IgD-negative memory B cell (primary cell): ENCODE results near the gene PGLYRP2. TPM values are rescaled to one million over a fixed set of nuclear protein-coding genes. Genes with fewer than 3 reads are reported as not detected.

Source experiments
- H3K27ac Mint-ChIP-seq, 3 donors: one replicate each; pipeline ENCODE4 v1.8.0; 2020 to 2022; ENCODE audit warnings: mild to moderate bottlenecking in 3 of 3, mixed read lengths in 3 of 3, moderate library complexity in 1 of 3
- H3K27me3 Mint-ChIP-seq: one replicate; pipeline ENCODE4 v1.8.0; 2021; ENCODE audit warnings: mixed read lengths
- H3K36me3 Mint-ChIP-seq: one replicate; pipeline ENCODE4 v1.8.0; 2020; ENCODE audit warnings: mild to moderate bottlenecking, mixed read lengths
- H3K4me1 Mint-ChIP-seq, 3 donors: one replicate each; pipeline ENCODE4 v1.8.0; 2020 to 2022; ENCODE audit warnings: mixed read lengths in 3 of 3, mild to moderate bottlenecking in 1 of 3
- H3K4me3 Mint-ChIP-seq, 4 donors: one replicate each; pipeline ENCODE4 v1.8.0; 2020 to 2022; ENCODE audit warnings: mild to moderate bottlenecking in 4 of 4, mixed read lengths in 4 of 4, moderate library complexity in 3 of 4
- H3K9me3 Mint-ChIP-seq, 3 donors: one replicate each; pipeline ENCODE4 v1.8.0; 2020 to 2021; ENCODE audit warnings: mixed read lengths in 3 of 3, mild to moderate bottlenecking in 1 of 3
- polyA plus RNA-seq: library from polyadenylated mRNA; unstranded; fragments of 300-500 nt; fragmentation: Illumina TruSeq; gene quantifications from one replicate; pipeline ENCODE4 v1.2.3, GENCODE V29; 2021

PGLYRP2 gene
- polyA plus RNA-seq, 1 donor from 2014 or later = not detected

GRCh38 chr19:15468675-15469512 lies 10.4 kb downstream of the PGLYRP2 start:
- Mint-ChIP-seq H3K27me3 (peaks cover 23% of the 10 kb centered on the region), H3K4me1 (peaks cover 28 to 39% (median 28%) of the 10 kb centered on the region in 3 donors), H3K27ac (peak overlapping the region in 1 of 3 donors; percentile 16), H3K36me3 (peaks cover 3% of the 10 kb centered on the region), H3K4me3 (peak overlapping the region; percentile 24 to 90 (median 84)), H3K9me3 (no peaks in the 10 kb centered on the region)

GRCh38 chr19:15467734-15468214 lies 11.5 kb downstream of the PGLYRP2 start:
- Mint-ChIP-seq H3K27me3 (peaks cover 23% of the 10 kb centered on the region), H3K9me3 (no peaks in the 10 kb centered on the region), H3K4me3 (peak overlapping the region in 1 of 4 donors; percentile 45), H3K36me3 (peaks cover 3% of the 10 kb centered on the region), H3K27ac (peak overlapping the region in 1 of 3 donors; percentile 18), H3K4me1 (peaks cover 27 to 39% (median 35%) of the 10 kb centered on the region in 3 donors)

DNA sequence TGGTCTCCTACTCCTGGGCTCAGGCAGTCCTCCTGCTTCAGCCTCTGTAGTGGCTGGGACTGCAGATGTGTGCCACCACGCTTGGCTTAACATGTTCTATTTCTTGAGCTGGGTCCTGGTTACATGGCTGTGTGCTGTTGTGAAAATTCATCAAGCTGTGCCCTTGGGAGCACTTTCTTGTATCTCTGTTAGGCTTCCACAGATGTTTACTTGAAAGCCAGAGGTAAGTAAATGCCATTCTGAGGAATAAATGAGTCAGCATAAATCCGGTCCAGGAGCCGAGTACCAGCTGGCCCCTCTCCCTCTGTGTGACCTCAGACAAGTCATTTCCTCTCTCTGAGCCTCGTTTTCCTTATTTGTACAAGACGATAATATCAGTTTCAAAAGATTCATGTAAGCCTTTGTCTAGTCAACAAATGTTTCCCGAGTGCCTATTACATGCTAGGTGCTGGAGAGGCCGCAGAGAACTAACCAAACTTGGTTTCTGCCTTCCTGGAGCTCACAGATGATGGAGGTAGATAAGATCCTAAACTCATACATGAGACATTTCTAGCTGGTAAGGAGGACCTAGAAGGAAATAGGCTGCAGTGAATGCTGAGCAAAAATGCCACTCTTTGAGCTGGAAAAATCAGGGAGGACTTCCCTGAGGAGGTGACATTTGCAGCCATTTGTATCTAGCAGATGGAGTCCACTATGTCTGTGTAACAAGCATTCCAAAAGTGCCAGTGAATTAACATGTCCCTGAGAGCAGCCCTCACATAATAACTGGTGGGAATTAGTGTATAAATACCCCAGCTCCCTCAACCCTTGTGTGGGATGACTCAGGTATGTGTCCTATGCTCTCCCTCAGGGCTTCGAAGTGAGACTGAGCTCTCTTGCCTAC lies 12.2 kb downstream of the PGLYRP2 start:
- peaks cover 23% of the 10 kb centered on the region for H3K27me3 Mint-ChIP-seq
- H3K4me1 Mint-ChIP-seq = peaks cover 30 to 43% (median 35%) of the 10 kb centered on the region in 3 donors
- no peaks in the 10 kb centered on the region for H3K9me3 Mint-ChIP-seq
- peak overlapping the region in 3 of 4 donors; percentile 34 to 69 (median 68) for H3K4me3 Mint-ChIP-seq
- peaks cover 3% of the 10 kb centered on the region for H3K36me3 Mint-ChIP-seq
- H3K27ac Mint-ChIP-seq = peak overlapping the region; percentile 7 to 18 (median 13)

DNA sequence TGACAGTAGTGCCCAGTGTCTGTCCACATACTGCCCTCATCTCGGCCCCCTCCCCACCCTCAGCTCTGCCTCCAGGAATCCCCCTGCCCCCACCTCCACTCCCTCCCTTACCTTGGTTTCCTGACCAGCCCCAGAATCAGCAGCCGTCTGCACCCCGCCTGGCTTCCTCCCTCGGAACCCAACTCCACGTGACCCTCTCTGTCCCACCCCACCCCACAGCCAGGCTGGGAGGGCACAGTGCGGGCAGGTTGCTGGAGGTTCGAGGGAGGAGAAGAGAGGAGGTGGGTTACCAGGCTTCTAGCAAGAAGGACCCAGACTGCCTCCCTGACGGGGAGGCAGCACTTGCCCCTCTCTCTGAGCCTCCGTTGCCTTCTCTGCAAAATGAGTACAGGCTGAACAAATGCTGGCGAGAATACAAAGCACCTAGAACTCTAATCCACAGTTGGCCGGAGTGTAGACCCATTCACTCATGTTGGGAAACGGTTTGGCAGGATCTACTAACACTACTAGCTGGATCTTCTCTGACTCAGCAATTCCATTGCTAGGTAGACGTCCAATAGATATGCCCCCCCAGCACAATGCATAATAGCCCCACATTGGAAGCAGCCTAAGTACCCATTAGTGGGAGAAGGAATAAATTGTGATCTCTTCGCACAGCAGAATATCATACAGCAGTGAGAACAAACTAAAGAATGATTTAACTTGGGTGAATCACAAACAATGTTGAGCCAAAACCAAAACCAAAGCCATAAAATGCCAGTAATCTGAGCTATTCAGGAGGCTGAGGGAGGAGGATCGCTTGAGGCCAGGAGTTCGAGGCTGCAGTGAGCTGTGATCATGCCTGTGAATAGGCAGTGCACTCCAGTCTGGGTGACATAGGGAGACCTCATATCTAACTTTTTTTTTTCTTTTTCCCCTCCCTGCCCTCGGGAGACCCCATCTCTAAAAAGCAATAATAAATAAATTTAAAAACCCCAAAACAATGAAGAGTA lies 14.6 kb downstream of the PGLYRP2 start, which contains the start of gene RASAL3:
Gene RASAL3, minus strand, starts transcription at position 151 of the 992 bp plus-strand sequence. CDS start 186 bp downstream, outside the sequence.
- H3K9me3 Mint-ChIP-seq = no peaks in the 10 kb centered on the region
- H3K27me3 Mint-ChIP-seq = peaks cover 14% of the 10 kb centered on the region
- peak within 1 kb of the TSS; percentile 91 to 98 (median 96) for H3K4me3 Mint-ChIP-seq
- H3K27ac Mint-ChIP-seq = peak within 1 kb of the TSS; percentile 92 to 94 (median 93)
- peaks cover 30 to 40% (median 31%) of the 10 kb centered on the region in 3 donors for H3K4me1 Mint-ChIP-seq
- H3K36me3 Mint-ChIP-seq = peaks cover 7% of the 10 kb centered on the region

DNA sequence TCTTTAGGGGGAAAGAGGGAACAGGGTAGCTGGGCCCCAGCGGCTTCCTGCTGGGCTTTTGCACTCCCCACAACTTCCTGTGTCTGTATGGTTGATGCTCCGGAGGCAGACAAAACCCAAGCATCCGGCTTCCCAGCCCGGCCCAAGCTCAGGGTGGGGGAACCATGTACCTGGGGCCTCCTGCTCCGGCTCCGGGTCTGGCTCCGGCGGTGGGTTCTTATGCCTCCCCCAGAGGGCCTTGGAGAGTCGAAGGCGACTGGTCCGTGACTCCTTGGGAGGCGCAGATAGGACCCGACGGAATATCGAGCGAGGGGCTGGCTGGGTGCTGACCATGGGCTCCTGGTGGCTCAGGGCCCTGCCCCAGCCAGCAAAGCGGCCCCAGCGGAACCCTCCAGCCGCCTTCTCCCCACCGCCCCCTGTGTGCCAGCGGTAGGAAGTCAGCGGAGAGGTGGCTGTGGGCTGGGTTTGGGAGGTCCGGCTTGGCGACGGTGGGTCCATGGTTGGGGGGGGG lies 15.4 kb downstream of the PGLYRP2 start:
- H3K27ac Mint-ChIP-seq = peak overlapping the region; percentile 92 to 94 (median 92)
- no peaks in the 10 kb centered on the region for H3K9me3 Mint-ChIP-seq
- H3K4me1 Mint-ChIP-seq = peaks cover 25 to 35% (median 27%) of the 10 kb centered on the region in 3 donors
- peaks cover 7% of the 10 kb centered on the region for H3K36me3 Mint-ChIP-seq
- peaks cover 8% of the 10 kb centered on the region for H3K27me3 Mint-ChIP-seq
- peak overlapping the region; percentile 91 to 98 (median 96) for H3K4me3 Mint-ChIP-seq

DNA sequence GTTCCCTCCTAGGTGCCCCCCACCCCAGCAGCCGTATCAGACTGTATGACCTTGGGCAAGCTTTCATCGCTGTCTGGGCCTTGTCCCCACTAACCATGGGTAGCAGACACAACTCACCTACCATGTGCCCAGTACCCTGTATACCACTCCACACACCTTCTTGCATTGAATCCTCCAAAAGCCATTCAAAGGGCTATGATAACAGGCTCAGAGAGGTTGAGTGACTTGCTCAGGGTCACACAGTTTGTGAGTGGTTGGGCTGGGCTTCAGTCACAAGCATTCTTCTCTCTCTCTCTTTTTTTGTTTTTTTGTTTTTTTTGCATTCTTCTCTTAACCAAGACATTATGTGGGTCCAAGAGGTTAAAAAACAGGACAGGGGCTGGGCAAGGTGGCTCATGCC lies 17.6 kb downstream of the PGLYRP2 start:
- peaks cover 16 to 19% (median 17%) of the 10 kb centered on the region in 3 donors for H3K4me1 Mint-ChIP-seq

DNA sequence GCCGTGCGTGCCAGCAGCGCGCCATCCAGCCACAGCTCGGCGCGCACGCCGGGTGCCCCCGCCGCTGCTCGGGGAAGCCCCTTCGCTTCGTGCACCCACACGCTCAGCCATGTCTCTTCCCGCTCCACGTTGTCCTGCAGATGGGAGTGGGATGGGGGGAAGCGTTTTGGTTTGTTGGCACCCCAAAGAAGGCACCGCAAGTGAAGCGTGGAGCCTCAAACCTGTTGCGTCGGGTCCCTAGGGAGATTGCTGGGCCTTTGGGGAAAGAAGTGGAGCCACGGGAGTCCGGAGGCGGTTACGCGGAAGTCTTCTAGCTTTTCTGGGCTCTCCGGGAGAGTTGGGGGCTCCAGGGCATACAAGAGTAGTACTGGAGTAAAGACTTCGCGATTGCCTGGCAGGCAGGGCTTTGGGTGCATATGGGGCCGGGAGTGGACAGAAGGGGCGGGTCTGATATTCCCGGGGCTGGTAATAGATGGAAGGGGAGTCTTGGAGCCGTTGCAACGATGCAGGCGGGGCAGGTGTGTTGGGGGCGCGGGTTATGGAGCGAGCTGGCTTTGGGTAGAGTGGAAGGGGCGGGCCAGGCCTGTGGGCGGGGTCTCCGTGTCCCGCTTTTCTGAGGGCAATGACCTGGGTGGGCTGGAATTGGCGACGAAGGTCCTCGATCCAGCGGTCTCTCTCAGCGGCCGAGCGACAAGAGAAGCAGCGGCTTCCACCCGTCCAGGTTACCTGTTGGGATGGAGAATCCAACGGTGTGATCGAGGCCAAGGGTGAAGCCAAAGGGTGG lies 21.4 kb downstream of the PGLYRP2 start:
- Mint-ChIP-seq H3K4me3 (no peak overlapping the region), H3K36me3 (peaks cover 11% of the 10 kb centered on the region), H3K9me3 (no peaks in the 10 kb centered on the region), H3K27me3 (no peaks in the 10 kb centered on the region), H3K27ac (no peak overlapping the region), H3K4me1 (peaks cover 0 to 7% (median 6%) of the 10 kb centered on the region in 3 donors)

More for the DNA sequence above, 17.6 kb downstream of the PGLYRP2 start:
- Mint-ChIP-seq H3K4me3 (peak overlapping the region in 1 of 4 donors; percentile 34), H3K27ac (peak overlapping the region; percentile 39 to 81 (median 67)), H3K27me3 (no peaks in the 10 kb centered on the region), H3K36me3 (peaks cover 6% of the 10 kb centered on the region), H3K9me3 (no peaks in the 10 kb centered on the region)

DNA sequence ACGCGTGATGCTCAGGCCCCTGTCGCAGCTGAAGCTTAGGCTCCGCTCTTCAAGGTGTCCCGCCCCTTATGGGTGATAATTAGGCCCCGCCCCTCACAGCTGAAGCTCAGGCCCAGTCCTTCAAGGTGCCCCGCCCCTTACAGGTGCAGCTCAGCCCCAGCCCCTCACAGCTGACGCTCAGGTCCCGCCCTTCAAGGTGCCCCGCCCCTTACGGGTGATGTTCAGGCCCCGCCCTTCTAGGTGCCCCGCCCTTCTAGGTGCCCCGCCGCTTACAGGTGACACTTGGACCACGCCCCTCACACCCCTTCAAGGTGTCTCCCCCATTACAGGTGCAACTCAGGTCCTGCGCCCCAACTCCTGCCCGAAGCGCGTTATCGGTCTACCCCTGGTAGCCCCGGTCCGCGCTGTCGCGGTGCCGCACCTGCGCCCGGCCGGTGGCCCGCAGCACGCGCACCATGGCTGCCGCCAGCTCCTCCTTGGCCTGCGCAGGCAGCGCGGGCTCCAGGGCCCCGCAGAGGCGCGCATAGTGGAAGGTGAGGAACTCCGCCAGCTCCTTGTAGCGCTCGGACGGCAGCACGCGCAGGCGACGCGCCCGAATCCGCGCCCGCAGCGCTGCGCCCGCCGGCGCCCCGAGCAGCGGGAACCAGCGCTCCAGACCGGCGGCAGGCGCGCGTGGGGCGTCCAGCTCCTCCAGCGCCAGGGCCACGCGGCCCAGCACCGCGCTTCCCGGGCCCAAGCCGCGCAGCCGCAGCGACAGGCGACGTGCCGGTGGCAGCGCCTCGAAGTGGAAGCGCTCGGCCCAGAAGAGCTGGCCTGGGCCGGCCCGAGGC lies 22.2 kb downstream of the PGLYRP2 start:
- Mint-ChIP-seq H3K27ac (no peak overlapping the region), H3K36me3 (peaks cover 12% of the 10 kb centered on the region), H3K4me1 (peaks cover 0 to 3% (median 3%) of the 10 kb centered on the region in 3 donors), H3K4me3 (no peak overlapping the region), H3K9me3 (no peaks in the 10 kb centered on the region), H3K27me3 (no peaks in the 10 kb centered on the region)

- no peak overlapping the region for H3K27ac Mint-ChIP-seq
- H3K4me3 Mint-ChIP-seq = no peak overlapping the region
- no peaks in the 10 kb centered on the region for H3K9me3 Mint-ChIP-seq
- peaks cover 11% of the 10 kb centered on the region for H3K36me3 Mint-ChIP-seq
- H3K27me3 Mint-ChIP-seq = no peaks in the 10 kb centered on the region
- H3K4me1 Mint-ChIP-seq = peaks cover 0 to 3% (median 0%) of the 10 kb centered on the region in 3 donors
These were observed 22.9 kb downstream of the PGLYRP2 start for GRCh38 chr19:15456441-15456840.

- H3K9me3 Mint-ChIP-seq = no peaks in the 10 kb centered on the region
- peaks cover 0 to 3% (median 0%) of the 10 kb centered on the region in 3 donors for H3K4me1 Mint-ChIP-seq
- H3K27me3 Mint-ChIP-seq = no peaks in the 10 kb centered on the region
- H3K36me3 Mint-ChIP-seq = peaks cover 11% of the 10 kb centered on the region
- H3K4me3 Mint-ChIP-seq = no peak overlapping the region
- no peak overlapping the region for H3K27ac Mint-ChIP-seq
These were observed 23.3 kb downstream of the PGLYRP2 start for GRCh38 chr19:15455996-15456395.

DNA sequence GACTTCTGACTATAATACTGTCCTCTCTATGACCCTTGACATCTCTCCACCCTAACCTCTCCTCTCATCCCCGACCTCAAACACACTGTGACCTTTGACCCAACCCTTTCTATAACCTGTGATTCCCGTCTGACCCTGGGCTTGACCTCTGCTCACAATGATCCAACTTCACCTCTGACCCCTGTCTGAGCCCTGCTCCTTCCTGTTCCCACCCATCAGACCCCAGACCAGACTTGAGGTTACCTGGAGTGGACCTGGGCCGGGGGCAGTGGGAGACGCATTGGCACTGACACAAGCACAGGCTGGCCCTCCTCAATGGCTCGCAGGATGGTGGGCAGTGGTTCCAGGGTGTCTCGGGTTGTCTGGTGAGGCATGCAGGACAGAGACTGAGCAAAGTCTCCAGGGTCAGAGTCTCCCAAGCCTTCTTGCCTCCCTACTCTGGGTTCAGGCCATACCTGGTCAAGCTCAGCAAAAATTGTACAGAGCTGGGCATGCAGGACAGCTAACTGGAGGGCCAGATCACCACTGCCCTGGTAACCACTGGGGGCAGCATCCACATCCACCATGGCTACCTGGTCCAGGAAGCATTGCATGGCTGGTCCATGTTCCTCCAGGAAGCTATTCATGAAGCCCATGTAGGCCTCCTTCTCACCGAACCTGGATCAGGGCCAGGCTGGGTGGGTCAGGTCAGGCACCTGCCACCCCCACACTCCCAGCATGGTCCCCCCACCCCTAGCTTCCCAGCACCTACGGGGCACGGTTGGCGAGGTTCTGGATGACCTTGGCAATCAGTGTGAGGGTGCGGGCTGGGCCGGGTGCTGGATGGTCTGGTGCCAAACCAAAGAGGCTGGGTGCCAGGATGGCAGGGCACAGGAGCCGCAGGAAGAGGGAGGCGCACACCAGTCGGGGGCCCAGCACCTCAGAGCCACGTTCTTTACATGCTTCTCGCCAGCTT lies 25.1 kb downstream of the PGLYRP2 start:
- Mint-ChIP-seq H3K4me1 (peaks cover 0 to 3% (median 2%) of the 10 kb centered on the region in 3 donors), H3K27ac (peak overlapping the region in 2 of 3 donors; percentile 16 to 34), H3K36me3 (peaks cover 9% of the 10 kb centered on the region), H3K27me3 (no peaks in the 10 kb centered on the region), H3K4me3 (peak overlapping the region in 1 of 4 donors; percentile 6), H3K9me3 (peaks cover 0 to 2% (median 0%) of the 10 kb centered on the region in 3 donors)
